GM23338 (cell line): ENCODE data around the gene SYVN1.

Experiments
- CREB1 ChIP-seq: fragments of 250-450 bp; sonication (Bioruptor Pico); IDR thresholded peaks from 2 replicates; pipeline ENCODE4 v1.5.0; 2020; ENCODE audit warnings: low read depth, mild to moderate bottlenecking, moderate library complexity
- EZH2 ChIP-seq: fragments of 200-600 bp; sonication (generic); IDR thresholded peaks from one replicate; pipeline ENCODE4 v1.8.0; 2017; ENCODE audit warnings: antibody characterized with exemption, mild to moderate bottlenecking, low read depth; ENCODE audit not compliant: unreplicated experiment
- POLR2AphosphoS5 ChIP-seq: IDR thresholded peaks from 2 replicates; pipeline ENCODE4 v1.6.1; 2016; ENCODE audit warnings: antibody characterized with exemption, low read depth
- STAT1 ChIP-seq: IDR thresholded peaks from one replicate; pipeline ENCODE4 v1.6.1; 2016; ENCODE audit warnings: antibody characterized with exemption; ENCODE audit not compliant: unreplicated experiment
- TF ChIP-seq, protein P1 (sequence below), 2 experiments: fragments of 200-600 bp in 1 of 2; sonication (generic) in 1 of 2; conservative IDR thresholded peaks; 2 replicates each; pipeline versions ENCODE4 v1.5.1 to v1.6.1; 2016 to 2017; ENCODE audit warnings: antibody characterized with exemption in 2 of 2, low read depth in 2 of 2, mild to moderate bottlenecking in 2 of 2, moderate library complexity in 1 of 2
- TF ChIP-seq, protein P2 (sequence below): IDR thresholded peaks from one replicate; pipeline ENCODE4 v1.6.1; 2018; ENCODE audit warnings: antibody characterized with exemption; ENCODE audit not compliant: unreplicated experiment

DNA sequence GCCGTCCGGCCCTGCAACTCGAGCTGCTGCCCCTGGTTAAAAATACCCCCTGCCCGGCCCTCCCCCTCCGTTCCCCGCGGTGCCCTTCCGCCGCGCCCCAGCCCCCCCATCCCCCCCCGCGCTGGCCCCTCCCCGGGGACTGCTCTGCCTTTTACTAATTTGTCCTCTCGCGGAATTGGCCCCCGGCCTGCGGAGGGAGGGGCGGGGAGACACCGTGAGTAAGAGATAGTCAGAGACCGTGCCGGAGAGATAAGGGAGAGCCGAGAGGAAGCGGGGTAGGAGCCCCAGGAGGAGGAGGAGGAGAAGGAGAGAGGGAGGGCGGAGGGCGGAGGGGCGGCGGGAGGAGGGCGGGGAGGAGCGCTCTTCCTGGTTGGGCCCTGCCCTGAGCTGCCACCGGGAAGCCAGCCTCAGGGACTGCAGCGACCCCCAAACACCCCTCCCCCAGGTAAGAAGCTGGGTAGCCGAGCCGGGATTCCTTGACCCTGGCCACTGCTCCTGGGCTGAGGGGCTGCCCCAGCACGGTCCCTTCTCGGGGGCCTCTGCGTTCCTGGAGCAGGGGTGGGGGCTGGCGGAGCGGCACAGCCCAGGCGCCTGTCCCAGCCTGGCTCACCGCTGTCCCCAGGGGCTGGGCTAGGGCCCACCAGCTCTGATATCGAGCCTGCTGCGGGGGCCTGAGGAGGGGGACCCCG lies 47.4 kb upstream of the SYVN1 start, which contains the start of gene CAPN1:
- TF ChIP-seq, protein P1, sequence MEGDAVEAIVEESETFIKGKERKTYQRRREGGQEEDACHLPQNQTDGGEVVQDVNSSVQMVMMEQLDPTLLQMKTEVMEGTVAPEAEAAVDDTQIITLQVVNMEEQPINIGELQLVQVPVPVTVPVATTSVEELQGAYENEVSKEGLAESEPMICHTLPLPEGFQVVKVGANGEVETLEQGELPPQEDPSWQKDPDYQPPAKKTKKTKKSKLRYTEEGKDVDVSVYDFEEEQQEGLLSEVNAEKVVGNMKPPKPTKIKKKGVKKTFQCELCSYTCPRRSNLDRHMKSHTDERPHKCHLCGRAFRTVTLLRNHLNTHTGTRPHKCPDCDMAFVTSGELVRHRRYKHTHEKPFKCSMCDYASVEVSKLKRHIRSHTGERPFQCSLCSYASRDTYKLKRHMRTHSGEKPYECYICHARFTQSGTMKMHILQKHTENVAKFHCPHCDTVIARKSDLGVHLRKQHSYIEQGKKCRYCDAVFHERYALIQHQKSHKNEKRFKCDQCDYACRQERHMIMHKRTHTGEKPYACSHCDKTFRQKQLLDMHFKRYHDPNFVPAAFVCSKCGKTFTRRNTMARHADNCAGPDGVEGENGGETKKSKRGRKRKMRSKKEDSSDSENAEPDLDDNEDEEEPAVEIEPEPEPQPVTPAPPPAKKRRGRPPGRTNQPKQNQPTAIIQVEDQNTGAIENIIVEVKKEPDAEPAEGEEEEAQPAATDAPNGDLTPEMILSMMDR (conservative IDR thresholded peaks at IDR 0.05; ENCODE audit: low read depth in 2 of 2) = no peak
- TF ChIP-seq STAT1 (no peak), POLR2AphosphoS5 (no peak), EZH2 (no peak), CREB1 (no peak)
- TF ChIP-seq, protein P2, sequence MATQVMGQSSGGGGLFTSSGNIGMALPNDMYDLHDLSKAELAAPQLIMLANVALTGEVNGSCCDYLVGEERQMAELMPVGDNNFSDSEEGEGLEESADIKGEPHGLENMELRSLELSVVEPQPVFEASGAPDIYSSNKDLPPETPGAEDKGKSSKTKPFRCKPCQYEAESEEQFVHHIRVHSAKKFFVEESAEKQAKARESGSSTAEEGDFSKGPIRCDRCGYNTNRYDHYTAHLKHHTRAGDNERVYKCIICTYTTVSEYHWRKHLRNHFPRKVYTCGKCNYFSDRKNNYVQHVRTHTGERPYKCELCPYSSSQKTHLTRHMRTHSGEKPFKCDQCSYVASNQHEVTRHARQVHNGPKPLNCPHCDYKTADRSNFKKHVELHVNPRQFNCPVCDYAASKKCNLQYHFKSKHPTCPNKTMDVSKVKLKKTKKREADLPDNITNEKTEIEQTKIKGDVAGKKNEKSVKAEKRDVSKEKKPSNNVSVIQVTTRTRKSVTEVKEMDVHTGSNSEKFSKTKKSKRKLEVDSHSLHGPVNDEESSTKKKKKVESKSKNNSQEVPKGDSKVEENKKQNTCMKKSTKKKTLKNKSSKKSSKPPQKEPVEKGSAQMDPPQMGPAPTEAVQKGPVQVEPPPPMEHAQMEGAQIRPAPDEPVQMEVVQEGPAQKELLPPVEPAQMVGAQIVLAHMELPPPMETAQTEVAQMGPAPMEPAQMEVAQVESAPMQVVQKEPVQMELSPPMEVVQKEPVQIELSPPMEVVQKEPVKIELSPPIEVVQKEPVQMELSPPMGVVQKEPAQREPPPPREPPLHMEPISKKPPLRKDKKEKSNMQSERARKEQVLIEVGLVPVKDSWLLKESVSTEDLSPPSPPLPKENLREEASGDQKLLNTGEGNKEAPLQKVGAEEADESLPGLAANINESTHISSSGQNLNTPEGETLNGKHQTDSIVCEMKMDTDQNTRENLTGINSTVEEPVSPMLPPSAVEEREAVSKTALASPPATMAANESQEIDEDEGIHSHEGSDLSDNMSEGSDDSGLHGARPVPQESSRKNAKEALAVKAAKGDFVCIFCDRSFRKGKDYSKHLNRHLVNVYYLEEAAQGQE = no peak
